HG02588 (cell line): ENCODE results near the gene NIT2.
"Not testable (repeated sequence)": the region's sequence is repeated elsewhere in the genome, so short reads cannot be mapped to it uniquely, and the experiment has no call there.

ENCODE experiments used
- ATAC-seq: cut with Tn5 transposase; IDR thresholded peaks from one replicate; pipeline ENCODE4 v1.9.1; 2021; ENCODE audit warnings: mild to moderate bottlenecking, moderate library complexity; ENCODE audit not compliant: unreplicated experiment

Gene NIT2

GRCh38 chr3:100336229-100336628 is 1.7 kb downstream of the NIT2 start:
- not testable (repeated sequence) for ATAC-seq

- no peak for ATAC-seq
Observed at GRCh38 chr3:100338911-100339310, 4.4 kb downstream of the NIT2 start.

- ATAC-seq, result no peak
Observed at GRCh38 chr3:100339786-100340185, 5.2 kb downstream of the NIT2 start.

GRCh38 chr3:100340527-100340926 is 6.0 kb downstream of the NIT2 start:
- no peak for ATAC-seq

GRCh38 chr3:100348727-100349126 is 14.2 kb downstream of the NIT2 start:
- ATAC-seq, result no peak

- not testable (repeated sequence) for ATAC-seq
Observed at GRCh38 chr3:100351770-100352169, 17.2 kb downstream of the NIT2 start.

GRCh38 chr3:100352296-100353231 is 18.0 kb downstream of the NIT2 start:
- ATAC-seq, result no peak

- ATAC-seq, result no peak
Observed at GRCh38 chr3:100354850-100355249, 20.3 kb downstream of the NIT2 start.

GRCh38 chr3:100358413-100358812 is 23.9 kb downstream of the NIT2 start:
- no peak for ATAC-seq

- ATAC-seq, result no peak
Observed at GRCh38 chr3:100359035-100359434, 24.5 kb downstream of the NIT2 start.

- no peak for ATAC-seq
Observed at GRCh38 chr3:100360757-100361496, 26.4 kb downstream of the NIT2 start.

GRCh38 chr3:100361897-100362296 is 27.3 kb downstream of the NIT2 start:
- no peak for ATAC-seq

- ATAC-seq, result no peak
Observed at GRCh38 chr3:100364421-100364820, 29.9 kb downstream of the NIT2 start.

- no peak for ATAC-seq
Observed at GRCh38 chr3:100366424-100366823, 31.9 kb downstream of the NIT2 start.

GRCh38 chr3:100368441-100368840 is 33.9 kb downstream of the NIT2 start:
- ATAC-seq, result no peak

- ATAC-seq, result no peak
Observed at GRCh38 chr3:100370756-100371155, 36.2 kb downstream of the NIT2 start.

GRCh38 chr3:100374521-100374920 is 40.0 kb downstream of the NIT2 start:
- ATAC-seq, result no peak

- ATAC-seq, result no peak
Observed at GRCh38 chr3:100376301-100376700, 41.7 kb downstream of the NIT2 start.

GRCh38 chr3:100384733-100385525 is 50.4 kb downstream of the NIT2 start:
- no peak for ATAC-seq

GRCh38 chr3:100386437-100387074 is 52.0 kb downstream of the NIT2 start:
- ATAC-seq, result no peak

GRCh38 chr3:100389025-100389424 is 54.5 kb downstream of the NIT2 start:
- ATAC-seq, result no peak
